ENCODE measurements around the gene CIITA. TPM values are rescaled to one million over a fixed set of nuclear protein-coding genes. Genes with fewer than 3 reads are reported as not detected.
A peak's percentile ranks its signal among the peaks of the same experiment; 100 is the strongest.

The CIITA gene
- total and polyA plus RNA-seq, 10 of the 15 experiments (the other 5 are each of a cell fraction or from before 2014, with no cell fraction given): 11.5 to 145 (median 49.7) TPM

GRCh38 chr16:10897134-10897533 lies 20.1 kb downstream of the CIITA start:
- RAD21 ChIA-PET (ENCODE audit: unreplicated experiment): interaction anchor here (0.6 to 3.9 kb wide), 12 partner anchors 9 to 144 kb away, joined by 3 to 39 read pairs (median 4); partner anchors contain the start of gene CIITA
- no TSS peak for BruUV-seq (replicated peaks)
- intact Hi-C loops (cut with micrococcal nuclease; ENCODE audit: unreplicated experiment): loop anchor here (2.0 to 10.0 kb wide), 2 partner anchors 16 to 592 kb away; no protein-coding TSS in a partner anchor
- TF ChIP-seq ATF3 (IDR thresholded peaks at IDR 0.05; ENCODE audit: borderline replicate concordance, extremely low read depth, low read depth, low read length) (no peak), ELK1 (IDR thresholded peaks at IDR 0.05; ENCODE audit: low read depth, low read length) (no peak), BCL11A (IDR thresholded peaks at IDR 0.05; ENCODE audit: low read depth, low read length) (no peak), PRDM15 (CRISPR knock-in tag; IDR thresholded peaks at IDR 0.05) (no peak), NRF1 (conservative IDR thresholded peaks at IDR 0.05; ENCODE audit: low read depth, low read length) (no peak), RELA (IDR thresholded peaks at IDR 0.05; ENCODE audit: borderline replicate concordance, partially characterized antibody) (no peak), STAT3 (IDR thresholded peaks at IDR 0.05; ENCODE audit: low read depth, low read length) (0 out of 2 replicates have a peak, but pooled peaks have one; percentile 16), ESRRA (IDR thresholded peaks at IDR 0.05; ENCODE audit: low read length) (no peak), IKZF2 (IDR thresholded peaks at IDR 0.05) (peak; percentile 88 to 89), USF1 (IDR thresholded peaks at IDR 0.05; ENCODE audit: borderline replicate concordance, extremely low read length, insufficient read depth, low read depth, low read length) (no peak), TCF7 (IDR thresholded peaks at IDR 0.05; ENCODE audit: borderline replicate concordance) (no peak), KDM1A (IDR thresholded peaks at IDR 0.05; ENCODE audit: borderline replicate concordance) (no peak), MEF2B (IDR thresholded peaks at IDR 0.05; ENCODE audit: partially characterized antibody, poor library complexity, severe bottlenecking) (peak; percentile 55), RAD21 (IDR thresholded peaks at IDR 0.05; ENCODE audit: insufficient read depth, low read depth, low read length) (no peak), ZBED1 (IDR thresholded peaks at IDR 0.05; ENCODE audit: borderline replicate concordance) (no peak), RFX5 (IDR thresholded peaks at IDR 0.05; ENCODE audit: low read depth, low read length) (no peak), SRF (IDR thresholded peaks at IDR 0.05; ENCODE audit: low read depth in 2 of 2, low read length in 2 of 2) (no peak), MXI1 (IDR thresholded peaks at IDR 0.05; ENCODE audit: low read depth, low read length) (no peak), TCF12 (IDR thresholded peaks at IDR 0.05; ENCODE audit: low read depth, low read length) (no peak)

More at GRCh38 chr16:10897134-10897533, 20.1 kb downstream of the CIITA start:
- DNase-seq (ENCODE audit: low read depth, low spot score) (no peak), FAIRE-seq (peak; percentile 56), ATAC-seq (peak; percentile 91)
- Histone ChIP-seq H2AFZ (ENCODE audit: control insufficient read depth, low read depth, low read length) (no peak overlapping the region), H3K9ac (ENCODE audit: control insufficient read depth, insufficient read depth, low read length) (no peak overlapping the region), H3K4me2 (ENCODE audit: control insufficient read depth, insufficient read depth) (peak overlapping the region; percentile 86), H3K9me3 (replicated peaks; ENCODE audit: control insufficient read depth, insufficient read depth, low read length) (no peaks in the 10 kb centered on the region; the same call in 2 of the 3 replicates), H3K4me3 (peak overlapping the region; percentile 38; the same call in 1 of the 2 replicates), H4K20me1 (ENCODE audit: control insufficient read depth, insufficient read depth) (peaks cover 10% of the 10 kb centered on the region), H3K79me2 (ENCODE audit: control insufficient read depth, insufficient read depth, low read length) (peaks cover 28% of the 10 kb centered on the region), H3K4me1 (ENCODE audit: control insufficient read depth, insufficient read depth, low read length) (peaks cover 52% of the 10 kb centered on the region), H3K27me3 (replicated peaks in 1 of 2; ENCODE audit: control insufficient read depth in 2 of 2, insufficient read depth in 2 of 2, low read length in 1 of 2) (no peaks in the 10 kb centered on the region), H3K27ac (ENCODE audit: control insufficient read depth, insufficient read depth) (peak overlapping the region; percentile 54), H3K36me3 (ENCODE audit: control insufficient read depth in 2 of 2, insufficient read depth in 2 of 2, low read length in 1 of 2) (peaks cover 39 to 61% of the 10 kb centered on the region in 2 experiments)
- WGBS (ENCODE audit: insufficient coverage, insufficient replicate concordance, low lambda C conversion rate, missing lambda C conversion rate): 14% methylated on average over 5 of the region's 5 CpGs
- CTCF ChIA-PET: interaction anchor here (0.6 to 2.8 kb wide), 7 partner anchors 10 to 52 kb away, joined by 3 to 13 read pairs (median 4); partner anchors contain the start of gene CIITA
- in situ Hi-C loops (cut with MboI): loop anchor here (25.0 kb wide), 2 partner anchors 585 to 1760 kb away; no protein-coding TSS in a partner anchor
- SMC1A ChIA-PET (ENCODE audit: uncharacterized antibody, unreplicated experiment): interaction anchor here (0.7 to 4.3 kb wide), 13 partner anchors 10 to 128 kb away, joined by 3 to 37 read pairs (median 5); partner anchors contain the start of gene CIITA
- POLR2A ChIA-PET: interaction anchor here (0.6 to 3.5 kb wide), 9 partner anchors 10 to 1065 kb away, joined by 3 to 24 read pairs (median 7); no protein-coding TSS in a partner anchor
